Right lobe of liver (tissue), 4 donors: ENCODE results near the gene P3H2.

ENCODE experiments used
- CTCF ChIP-seq, 4 donors: fragments of 200-600 bp in 3 of 4; fragments of 450-650 bp in 1 of 4; IDR thresholded peaks; one replicate each; pipeline versions ENCODE4 v1.5.1 to v1.8.0; 2016 to 2022; ENCODE audit warnings: antibody characterized with exemption in 4 of 4, mild to moderate bottlenecking in 2 of 4
- POLR2A ChIP-seq: fragments of 450-650 bp; IDR thresholded peaks from one replicate; pipeline ENCODE4 v1.6.1; 2017; ENCODE audit warnings: antibody characterized with exemption, mild to moderate bottlenecking
- donor health status: DM: no; HTN: no; CAD: no.
- donor health status: DM: no; HTN: no; CAD: no.
- donor health status: DM: no; HTN: yes; CAD: no.

GRCh38 chr3:190110826-190111225 is 9.9 kb downstream of the P3H2 start:
- TF ChIP-seq CTCF (IDR thresholded peaks at IDR 0.05) (no peak), POLR2A (no peak)
